Vagina (tissue), 2 donors: ENCODE data around the gene DDO. TPM values are rescaled to one million over a fixed set of nuclear protein-coding genes. Genes with fewer than 3 reads are reported as not detected.

ENCODE experiments used
- DNase-seq, 2 donors: peaks; one replicate each; pipeline ENCODE4 v3.0.0-alpha.2; 2017; ENCODE audit errors: extremely low spot score in 2 of 2
- H3K27ac ChIP-seq: fragments of 200-600 bp; sonication (generic); one replicate; pipeline ENCODE4 v1.5.1; 2019
- H3K27me3 ChIP-seq: fragments of 200-600 bp; sonication (generic); one replicate; pipeline ENCODE4 v1.5.1; 2019
- H3K36me3 ChIP-seq, 2 donors: fragments of 200-600 bp; sonication (generic); one replicate each; pipeline ENCODE4 v1.5.1; 2017 to 2019
- H3K4me1 ChIP-seq: fragments of 200-600 bp; sonication (generic); one replicate; pipeline ENCODE4 v1.5.1; 2019
- H3K4me3 ChIP-seq, 2 donors: fragments of 200-600 bp; sonication (generic); 1 replicate in 1 of 2; 2 replicates in 1 of 2; pipeline ENCODE4 v1.5.1; 2016 to 2019
- H3K9me3 ChIP-seq: fragments of 200-600 bp; sonication (generic); one replicate; pipeline ENCODE4 v1.5.1; 2019
- CTCF ChIP-seq, 3 experiments: fragments of 450-650 bp in 2 of 3; fragments of 200-600 bp in 1 of 3; sonication (generic) in 1 of 3; IDR thresholded peaks; one replicate each; pipeline ENCODE4 v1.5.1; 2017 to 2019; ENCODE audit warnings: antibody characterized with exemption in 3 of 3, mild to moderate bottlenecking in 2 of 3, moderate library complexity in 2 of 3
- POLR2A ChIP-seq, 2 donors: fragments of 450-650 bp; IDR thresholded peaks; one replicate each; pipeline ENCODE4 v1.6.1; 2017; ENCODE audit warnings: antibody characterized with exemption in 2 of 2, mild to moderate bottlenecking in 2 of 2, moderate library complexity in 2 of 2
- POLR2AphosphoS5 ChIP-seq, 2 donors: sonication (generic); formaldehyde crosslinking; IDR thresholded peaks; one replicate each; pipeline ENCODE4 v1.9.0; 2017; ENCODE audit warnings: antibody characterized with exemption in 2 of 2, mild to moderate bottlenecking in 2 of 2, low read depth in 1 of 2; ENCODE audit not compliant: insufficient read depth in 1 of 2
- intact Hi-C: fragments of 100-400 bp; cut with DNase I; formaldehyde crosslinking; loops from one replicate; pipeline ENCODE4 v1.15.1; 2023
- total RNA-seq: library from RNA; depleted of rRNA; stranded (reverse); fragments of >200 nt; gene quantifications from one replicate; pipeline ENCODE4 v1.2.3, GENCODE V29; 2016

Gene DDO
- total RNA-seq, 1 donor from 2014 or later, result not detected

GRCh38 chr6:110430236-110430635 is 14.9 kb upstream of the DDO start:
- peak in 1 of 2 donors; percentile 71 for DNase-seq
- Histone ChIP-seq H3K4me3 (no peak overlapping the region), H3K4me1 (no peaks in the 10 kb centered on the region), H3K27ac (no peak overlapping the region), H3K27me3 (no peaks in the 10 kb centered on the region), H3K36me3 (no peaks in the 10 kb centered on the region), H3K9me3 (no peaks in the 10 kb centered on the region)
- intact Hi-C loops, result no loop called here
- TF ChIP-seq POLR2A (IDR thresholded peaks at IDR 0.05), result no peak
- TF ChIP-seq CTCF (IDR thresholded peaks at IDR 0.05), result no peak
- no peak for TF ChIP-seq POLR2AphosphoS5 (IDR thresholded peaks at IDR 0.05; ENCODE audit: insufficient read depth in 1 of 2, low read depth in 1 of 2)

GRCh38 chr6:110428153-110428552 is 12.8 kb upstream of the DDO start:
- intact Hi-C loops, result no loop called here
- Histone ChIP-seq H3K4me1 (no peaks in the 10 kb centered on the region), H3K4me3 (no peak overlapping the region), H3K36me3 (no peaks in the 10 kb centered on the region), H3K27me3 (no peaks in the 10 kb centered on the region), H3K9me3 (no peaks in the 10 kb centered on the region), H3K27ac (no peak overlapping the region)
- no peak for TF ChIP-seq POLR2AphosphoS5 (IDR thresholded peaks at IDR 0.05; ENCODE audit: insufficient read depth in 1 of 2, low read depth in 1 of 2)
- TF ChIP-seq CTCF (IDR thresholded peaks at IDR 0.05), result no peak
- TF ChIP-seq POLR2A (IDR thresholded peaks at IDR 0.05), result no peak
- no peak for DNase-seq

GRCh38 chr6:110425816-110426215 is 10.4 kb upstream of the DDO start:
- Histone ChIP-seq H3K36me3 (no peaks in the 10 kb centered on the region), H3K9me3 (no peaks in the 10 kb centered on the region), H3K27me3 (no peaks in the 10 kb centered on the region), H3K4me1 (no peaks in the 10 kb centered on the region), H3K4me3 (no peak overlapping the region), H3K27ac (no peak overlapping the region)
- DNase-seq, result no peak
- TF ChIP-seq CTCF (IDR thresholded peaks at IDR 0.05) (no peak), POLR2A (IDR thresholded peaks at IDR 0.05) (no peak), POLR2AphosphoS5 (IDR thresholded peaks at IDR 0.05; ENCODE audit: insufficient read depth in 1 of 2, low read depth in 1 of 2) (no peak)
- intact Hi-C loops, result no loop called here

- H3K27ac ChIP-seq, result no peak overlapping the region
- intact Hi-C loops, result no loop called here
- no peaks in the 10 kb centered on the region for H3K27me3 ChIP-seq
- no peak for DNase-seq
- TF ChIP-seq POLR2AphosphoS5 (IDR thresholded peaks at IDR 0.05; ENCODE audit: insufficient read depth in 1 of 2, low read depth in 1 of 2) (no peak), CTCF (IDR thresholded peaks at IDR 0.05) (no peak), POLR2A (IDR thresholded peaks at IDR 0.05) (no peak)
- H3K9me3 ChIP-seq, result no peaks in the 10 kb centered on the region
- H3K36me3 ChIP-seq, result no peaks in the 10 kb centered on the region
- H3K4me3 ChIP-seq, result no peak overlapping the region
- H3K4me1 ChIP-seq, result no peaks in the 10 kb centered on the region
Observed at GRCh38 chr6:110422444-110422822, 7.1 kb upstream of the DDO start.

- no peaks in the 10 kb centered on the region for H3K9me3 ChIP-seq
- DNase-seq, result no peak
- no peaks in the 10 kb centered on the region for H3K27me3 ChIP-seq
- TF ChIP-seq POLR2A (IDR thresholded peaks at IDR 0.05), result no peak
- TF ChIP-seq CTCF (IDR thresholded peaks at IDR 0.05), result no peak
- no peak for TF ChIP-seq POLR2AphosphoS5 (IDR thresholded peaks at IDR 0.05; ENCODE audit: insufficient read depth in 1 of 2, low read depth in 1 of 2)
- no peaks in the 10 kb centered on the region for H3K36me3 ChIP-seq
- intact Hi-C loops, result no loop called here
- no peaks in the 10 kb centered on the region for H3K4me1 ChIP-seq
- H3K4me3 ChIP-seq, result no peak overlapping the region
- H3K27ac ChIP-seq, result no peak overlapping the region
Observed at GRCh38 chr6:110421749-110422443, 6.5 kb upstream of the DDO start.
